HepG2 (cell line): Measurements from ENCODE around the gene SPINDOC. TPM values are rescaled to one million over a fixed set of nuclear protein-coding genes. Genes with fewer than 3 reads are reported as not detected.

Experiments
- ATAC-seq: fragments of 200-7000 bp; cut with Tn5 transposase; 3 replicates; pipeline ENCODE4 v1.9.1; 2020; ENCODE audit warnings: mild to moderate bottlenecking, moderate library complexity
- Bru-seq: library from RNA; stranded (reverse); fragments of 400-500 nt; gene quantifications from one replicate; lab custom pipeline; 2021; lab: Mats Ljungman, UMichigan
- BruChase-seq, 2 experiments: library from RNA; stranded (reverse); fragments of 400-500 nt; gene quantifications; one replicate each; lab custom pipeline; 2021; lab: Mats Ljungman, UMichigan
- BruUV-seq: library from RNA; stranded (reverse); fragments of 400-500 nt; replicated peaks from 2 replicates; lab custom pipeline; 2021; lab: Mats Ljungman, UMichigan
- CTCF ChIA-PET: fragments of 300-600 bp; formaldehyde crosslinking; extraction: SDS; loops from one replicate; lab custom pipeline; 2021; ENCODE audit warnings: low total read pairs, inconsistent platforms, low intra/inter-chr PET ratio; lab: Yijun Ruan, JAX
- POLR2A ChIA-PET: fragments of 350-600 bp; sonication (Branson Sonifier 250); formaldehyde crosslinking; loops from one replicate; lab custom pipeline; 2020; ENCODE audit warnings: antibody characterized with exemption, inconsistent platforms; lab: Yijun Ruan, JAX
- DNase-seq: peaks from one replicate; pipeline ENCODE4 v3.0.0-alpha.2; 2015; ENCODE audit warnings: low spot score
- FAIRE-seq: peaks from 3 replicates; lab custom pipeline; 2011; peaks lifted over from hg19 to GRCh38; lab: Jason Lieb, UNC
- H2AFZ ChIP-seq: one replicate; pipeline ENCODE4 v1.6.1; 2011; ENCODE audit warnings: low read length, inconsistent platforms
- H3K27ac ChIP-seq: fragments of 300-600 bp; 3 replicates; pipeline ENCODE4 v1.8.0; 2011; ENCODE audit warnings: mixed run types, mild to moderate bottlenecking, mixed read lengths, low read length, inconsistent platforms; ENCODE audit not compliant: insufficient read depth; ENCODE audit errors: extremely low read length
- H3K27me3 ChIP-seq, 2 experiments: fragments of 200-600 bp in 1 of 2; 2 replicates in 1 of 2; 3 replicates in 1 of 2; pipeline versions ENCODE4 v1.6.0 to v1.8.0; 2011; ENCODE audit warnings: low read length in 2 of 2, mild to moderate bottlenecking in 2 of 2, moderate library complexity in 2 of 2, inconsistent platforms in 1 of 2; ENCODE audit not compliant: insufficient read depth in 2 of 2, control insufficient read depth in 1 of 2
- H3K36me3 ChIP-seq, 2 experiments: fragments of 200-600 bp in 1 of 2; replicated peaks in 1 of 2; 2 replicates in 1 of 2; 3 replicates in 1 of 2; pipeline versions ENCODE4 v1.5.1 to v1.8.0; 2011; ENCODE audit warnings: low read length in 2 of 2, inconsistent platforms in 1 of 2; ENCODE audit not compliant: insufficient read depth in 2 of 2, control insufficient read depth in 1 of 2
- H3K4me1 ChIP-seq: 2 replicates; pipeline ENCODE4 v1.5.1; 2012; ENCODE audit warnings: low read length, inconsistent platforms; ENCODE audit not compliant: insufficient read depth
- H3K4me2 ChIP-seq: 2 replicates; pipeline ENCODE4 v1.6.0; 2011; ENCODE audit warnings: low read depth, low read length, inconsistent platforms
- H3K4me3 ChIP-seq, 3 experiments: fragments of 200-600 bp in 1 of 3; sonication (generic), shearing (Covaris generic) in 1 of 3; replicated peaks in 1 of 3; 2 replicates each; pipeline ENCODE4 v1.5.1; 2011 to 2016; ENCODE audit warnings: low read length in 3 of 3, inconsistent platforms in 2 of 3, low read depth in 2 of 3, mild to moderate bottlenecking in 2 of 3, control low read depth in 1 of 3, mixed read lengths in 1 of 3; ENCODE audit not compliant: insufficient read depth in 1 of 3
- H3K79me2 ChIP-seq: one replicate; pipeline ENCODE4 v1.6.1; 2011; ENCODE audit warnings: low read length, inconsistent platforms; ENCODE audit not compliant: insufficient read depth
- H3K9ac ChIP-seq: 2 replicates; pipeline ENCODE4 v1.6.0; 2011; ENCODE audit warnings: mild to moderate bottlenecking, low read depth, low read length, inconsistent platforms; ENCODE audit not compliant: insufficient read depth
- H3K9me3 ChIP-seq: 2 replicates; pipeline ENCODE4 v1.5.1; 2012; ENCODE audit warnings: mild to moderate bottlenecking, low read length
- H4K20me1 ChIP-seq: 2 replicates; pipeline ENCODE4 v1.6.0; 2011; ENCODE audit warnings: inconsistent platforms, mild to moderate bottlenecking, low read length, moderate library complexity; ENCODE audit not compliant: insufficient read depth
- GLI4 ChIP-seq: sonication (generic); formaldehyde crosslinking; IDR thresholded peaks from 2 replicates; pipeline ENCODE4 v1.5.1; 2020; ENCODE audit warnings: missing genetic modification reagents, mild to moderate bottlenecking, moderate library complexity, borderline replicate concordance
- KMT2A ChIP-seq: sonication (generic); formaldehyde crosslinking; IDR thresholded peaks from 2 replicates; pipeline ENCODE4 v1.4.0; 2020; ENCODE audit warnings: missing genetic modification reagents
- MEF2D ChIP-seq: sonication (generic); formaldehyde crosslinking; IDR thresholded peaks from 2 replicates; pipeline ENCODE4 v1.5.1; 2020; ENCODE audit warnings: mild to moderate bottlenecking, missing genetic modification reagents
- RFX3 ChIP-seq: IDR thresholded peaks from 2 replicates; pipeline ENCODE4 v1.6.1; 2016; ENCODE audit warnings: missing biosample characterization, missing genetic modification reagents
- RNF2 ChIP-seq: fragments of 450-650 bp; conservative IDR thresholded peaks from 2 replicates; pipeline ENCODE4 v1.6.1; 2016; ENCODE audit warnings: low read depth
- RXRA ChIP-seq: sonication (generic); formaldehyde crosslinking; IDR thresholded peaks from 2 replicates; pipeline ENCODE4 v1.5.1; 2020; ENCODE audit warnings: missing genetic modification reagents
- SIN3B ChIP-seq: fragments of 150-350 bp; IDR thresholded peaks from 2 replicates; pipeline ENCODE4 v1.6.1; 2014; ENCODE audit warnings: low read length
- SNAI1 ChIP-seq: sonication (generic); formaldehyde crosslinking; IDR thresholded peaks from 2 replicates; pipeline ENCODE4 v1.5.0; 2020; ENCODE audit warnings: mild to moderate bottlenecking, missing genetic modification reagents, borderline replicate concordance
- SOX5 ChIP-seq: IDR thresholded peaks from 2 replicates; pipeline ENCODE4 v1.6.1; 2016; ENCODE audit warnings: borderline replicate concordance
- YEATS4 ChIP-seq: sonication (generic); formaldehyde crosslinking; IDR thresholded peaks from 2 replicates; pipeline ENCODE4 v1.4.0; 2020; ENCODE audit warnings: missing genetic modification reagents, borderline replicate concordance
- ZMAT3 ChIP-seq: sonication (generic); formaldehyde crosslinking; conservative IDR thresholded peaks from 2 replicates; pipeline ENCODE4 v1.7.0; 2021; ENCODE audit warnings: missing genetic modification reagents
- ZNF335 ChIP-seq: sonication (generic); formaldehyde crosslinking; IDR thresholded peaks from 2 replicates; pipeline ENCODE4 v1.4.0; 2020; ENCODE audit warnings: missing genetic modification reagents
- ZNF670 ChIP-seq: sonication (generic); formaldehyde crosslinking; IDR thresholded peaks from 2 replicates; pipeline ENCODE4 v1.8.0; 2022; ENCODE audit warnings: mild to moderate bottlenecking, missing genetic modification reagents, borderline replicate concordance
- ZSCAN20 ChIP-seq: sonication (generic); formaldehyde crosslinking; IDR thresholded peaks from 2 replicates; pipeline ENCODE4 v1.4.0; 2020; ENCODE audit warnings: missing genetic modification reagents, mild to moderate bottlenecking, borderline replicate concordance
- WGBS: methylation state at CpG from one replicate; pipeline ENCODE4 v1.1.6; 2017; ENCODE audit warnings: low lambda C conversion rate; 5-methylcytosine and 5-hydroxymethylcytosine counted together
- in situ Hi-C: cut with HindIII; loops from 2 replicates; pipeline ENCODE4 v1.10.0; 2017; ENCODE audit warnings: low pct_unique_long_range_greater_than_20kb; ENCODE audit not compliant: extremely low pct_ligation_motif_present
- intact Hi-C: fragments of 100-400 bp; cut with micrococcal nuclease; formaldehyde crosslinking; loops from one replicate; pipeline ENCODE4 v1.10.0; 2022; ENCODE audit not compliant: unreplicated experiment
- long read RNA-seq, 2 experiments: library from RNA in 1 of 2; library from polyadenylated mRNA in 1 of 2; stranded (forward) in 1 of 2; unstranded in 1 of 2; transcript quantifications; one replicate each; pipeline ENCODE4 v2.0.0, GENCODE V29; 2019 to 2022
- polyA minus RNA-seq, 3 experiments: library from RNA; depleted of rRNA, polyadenylated mRNA; stranded (reverse); fragments of >200 nt; gene quantifications; 2 replicates each; pipeline ENCODE4 v1.2.3, GENCODE V29; 2011; ENCODE audit warnings: low replicate concordance in 1 of 3
- polyA plus RNA-seq, 8 experiments: library from polyadenylated mRNA; depleted of rRNA in 3 of 8; stranded (reverse) in 7 of 8; unstranded in 1 of 8; fragments of >200 nt; fragmentation: Illumina TruSeq in 4 of 8; extraction: Trizol in 4 of 8; gene quantifications; 2 replicates each; pipeline versions ENCODE4 v1.2.1 to v1.2.3, GENCODE V29; 2011 to 2016; ENCODE audit warnings: low read depth in 4 of 8, missing spikeins in 1 of 8, mixed read lengths in 1 of 8; ENCODE audit not compliant: insufficient read depth in 1 of 8
- total RNA-seq, 5 experiments: library from RNA; depleted of rRNA; stranded (reverse); fragments of >200 nt; fragmentation: Illumina TruSeq; extraction: Trizol; gene quantifications; 2 replicates each; pipeline ENCODE4 v1.2.3, GENCODE V29; 2016; ENCODE audit warnings: low read depth in 1 of 5
- TF ChIP-seq, protein P1 (sequence below): sonication (generic); formaldehyde crosslinking; IDR thresholded peaks from 2 replicates; pipeline ENCODE4 v1.4.0; 2020; ENCODE audit warnings: missing genetic modification reagents, borderline replicate concordance

Gene SPINDOC
- total RNA-seq (2016; rRNA removed; fragmentation: Illumina TruSeq; extraction: Trizol) (23.6 and 29.9 TPM in 2 replicates), polyA plus RNA-seq (2011; rRNA removed) (21.4 and 24.8 TPM in 2 replicates), polyA minus RNA-seq (2011; rRNA and poly(A)+ RNA removed; ENCODE audit: low replicate concordance) (17.5 and 25.8 TPM in 2 replicates), Bru-seq, nascent RNA (percentile 72 among the genes with signal in this experiment), BruChase-seq, experiment 1, labeled RNA remaining after a 6-hour chase (percentile 83 among the genes with signal in this experiment), BruChase-seq, experiment 2, labeled RNA remaining after a 2-hour chase (percentile 79 among the genes with signal in this experiment)
- total RNA-seq (2016; cell fraction: cytosol; rRNA removed; fragmentation: Illumina TruSeq; extraction: Trizol; ENCODE audit: low read depth) = 44.1 and 45.2 TPM in 2 replicates
- total RNA-seq (2016; cell fraction: insoluble cytoplasmic fraction; rRNA removed; fragmentation: Illumina TruSeq; extraction: Trizol) = 19.6 and 30.8 TPM in 2 replicates
- 65.9 and 67.9 TPM in 2 replicates for total RNA-seq (2016; cell fraction: membrane; rRNA removed; fragmentation: Illumina TruSeq; extraction: Trizol)
- 18.3 and 21.0 TPM in 2 replicates for total RNA-seq (2016; cell fraction: nucleus; rRNA removed; fragmentation: Illumina TruSeq; extraction: Trizol)
- polyA plus RNA-seq (2011; cell fraction: cytosol; rRNA removed) = 20.8 and 31.5 TPM in 2 replicates
- 29.5 and 33.6 TPM in 2 replicates for polyA plus RNA-seq (2011; cell fraction: nucleus; rRNA removed)
- 17.1 and 21.7 TPM in 2 replicates for polyA plus RNA-seq (2012)
- 69.3 and 70.4 TPM in 2 replicates for polyA plus RNA-seq (2016; cell fraction: cytosol; fragmentation: Illumina TruSeq; extraction: Trizol; ENCODE audit: low read depth)
- 36.8 and 41.3 TPM in 2 replicates for polyA plus RNA-seq (2016; cell fraction: insoluble cytoplasmic fraction; fragmentation: Illumina TruSeq; extraction: Trizol; ENCODE audit: low read depth)
- 88.9 and 91.0 TPM in 2 replicates for polyA plus RNA-seq (2016; cell fraction: membrane; fragmentation: Illumina TruSeq; extraction: Trizol; ENCODE audit: low read depth)
- polyA plus RNA-seq (2016; cell fraction: nucleus; fragmentation: Illumina TruSeq; extraction: Trizol; ENCODE audit: insufficient read depth, low read depth) = 55.9 and 57.5 TPM in 2 replicates
- 9.3 and 10.1 TPM in 2 replicates for polyA minus RNA-seq (2011; cell fraction: cytosol; rRNA and poly(A)+ RNA removed)
- polyA minus RNA-seq (2011; cell fraction: nucleus; rRNA and poly(A)+ RNA removed) = 13.3 and 14.8 TPM in 2 replicates
- long read RNA-seq, experiment 1, partial matches to known transcripts = 1 of 3 reads
- long read RNA-seq, experiment 1, other reads (novel, unspliced or antisense) = 2 of 3 reads
- long read RNA-seq, experiment 2, transcript SPINDOC-201 (6 exons, 2,024 nt) = major isoform, 45 of 67 reads
- long read RNA-seq, experiment 2, partial matches to known transcripts = 10 of 67 reads
- long read RNA-seq, experiment 2, other reads (novel, unspliced or antisense) = 12 of 67 reads

DNA sequence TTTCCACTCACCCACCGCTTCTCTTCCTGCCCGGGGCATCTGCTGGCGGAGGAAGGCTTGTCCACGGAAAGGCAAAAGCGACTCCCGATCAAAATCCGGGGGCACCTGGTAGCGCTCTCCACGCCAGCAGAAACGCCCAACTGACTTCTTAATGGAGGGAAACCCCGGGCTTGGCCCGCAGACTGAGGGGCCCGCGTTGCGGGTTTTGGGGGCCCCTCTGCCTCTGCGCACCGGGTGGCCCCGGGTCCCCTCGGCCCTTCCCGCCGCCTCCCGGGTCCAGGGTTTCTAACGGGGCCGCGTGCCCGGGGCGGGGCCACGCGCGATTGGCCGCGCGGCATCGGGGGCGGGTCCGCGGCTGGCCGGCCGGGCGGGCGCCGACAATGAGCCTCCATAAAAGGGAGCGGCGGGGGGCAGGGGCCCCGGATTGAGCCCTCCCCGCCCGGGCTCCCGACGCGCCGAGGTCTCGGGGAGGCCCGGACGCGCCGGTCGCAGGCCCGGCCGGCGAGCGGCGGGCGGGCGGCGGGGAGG lies at the start of gene SPINDOC:
SPINDOC (plus strand) TSS at position 422 of the 528 bp plus-strand sequence. CDS start 231 bp downstream, outside the sequence.
- ChIA-PET POLR2A (interaction anchor here (1.3 to 3.2 kb wide), 3 partner anchors 26 to 46 kb away, joined by 5 to 14 read pairs (median 6); partner anchors contain the start of genes MARK2 and ZFTA), CTCF (no interaction called here)
- DNase-seq = peak; percentile 47
- TF ChIP-seq RXRA (CRISPR knock-in tag) (peak; percentile 29; the same call in 1 of the 2 replicates), KMT2A (CRISPR knock-in tag) (peak; percentile 20; the same call in 1 of the 2 replicates), GLI4 (CRISPR knock-in tag) (no peak), SIN3B (peak; percentile 28; the same call in 1 of the 2 replicates), MEF2D (CRISPR knock-in tag) (no peak), RFX3 (CRISPR knock-in tag) (no peak), ZMAT3 (CRISPR knock-in tag) (no peak), ZSCAN20 (CRISPR knock-in tag) (no peak), SNAI1 (CRISPR knock-in tag) (0 out of 2 replicates have a peak, but pooled peaks have one; percentile 27), YEATS4 (CRISPR knock-in tag) (peak; percentile 30; the same call in 1 of the 2 replicates), SOX5 (CRISPR knock-in tag) (peak; percentile 14; the same call in 1 of the 2 replicates), ZNF335 (CRISPR knock-in tag) (no peak), ZNF670 (CRISPR knock-in tag) (0 out of 2 replicates have a peak, but pooled peaks have one; percentile 32), RNF2 (peak; percentile 48; the same call in 1 of the 2 replicates)
- TF ChIP-seq, protein P1, sequence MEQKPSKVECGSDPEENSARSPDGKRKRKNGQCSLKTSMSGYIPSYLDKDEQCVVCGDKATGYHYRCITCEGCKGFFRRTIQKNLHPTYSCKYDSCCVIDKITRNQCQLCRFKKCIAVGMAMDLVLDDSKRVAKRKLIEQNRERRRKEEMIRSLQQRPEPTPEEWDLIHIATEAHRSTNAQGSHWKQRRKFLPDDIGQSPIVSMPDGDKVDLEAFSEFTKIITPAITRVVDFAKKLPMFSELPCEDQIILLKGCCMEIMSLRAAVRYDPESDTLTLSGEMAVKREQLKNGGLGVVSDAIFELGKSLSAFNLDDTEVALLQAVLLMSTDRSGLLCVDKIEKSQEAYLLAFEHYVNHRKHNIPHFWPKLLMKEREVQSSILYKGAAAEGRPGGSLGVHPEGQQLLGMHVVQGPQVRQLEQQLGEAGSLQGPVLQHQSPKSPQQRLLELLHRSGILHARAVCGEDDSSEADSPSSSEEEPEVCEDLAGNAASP (CRISPR knock-in tag) = no peak

More for the DNA sequence above, at the start of gene SPINDOC:
- H3K36me3 ChIP-seq = peaks cover 11 to 17% of the 10 kb centered on the region in 2 experiments; a peak in 4 of 5 replicates
- peak within 1 kb of the TSS; percentile 75 for H3K27ac ChIP-seq
- in situ Hi-C loops (no loop called here), intact Hi-C loops (loop anchor here (2.0 kb wide), 1 partner anchor 44 kb away; the partner anchor contains the start of gene ZFTA)
- peaks cover 56% of the 10 kb centered on the region for H3K4me1 ChIP-seq
- whole genome bisulfite sequencing = 0% methylated on average over 1 of the region's 65 CpGs
- H3K4me2 ChIP-seq = peak within 1 kb of the TSS; percentile 85
- peaks cover 41% of the 10 kb centered on the region for H3K79me2 ChIP-seq
- H2AFZ ChIP-seq = peak within 1 kb of the TSS; percentile 8
- ATAC-seq (peak; percentile 82), FAIRE-seq (no peak)
- H3K9ac ChIP-seq = peak within 1 kb of the TSS; percentile 81
- no peaks in the 10 kb centered on the region for H3K9me3 ChIP-seq
- H3K4me3 ChIP-seq = peak within 1 kb of the TSS; percentile 72 to 97 (median 95)
- peaks cover 12% of the 10 kb centered on the region for H4K20me1 ChIP-seq
- BruUV-seq = no TSS peak
- H3K27me3 ChIP-seq = no peaks in the 10 kb centered on the region
